Measurements from ENCODE around the gene LGALS4.

DNA sequence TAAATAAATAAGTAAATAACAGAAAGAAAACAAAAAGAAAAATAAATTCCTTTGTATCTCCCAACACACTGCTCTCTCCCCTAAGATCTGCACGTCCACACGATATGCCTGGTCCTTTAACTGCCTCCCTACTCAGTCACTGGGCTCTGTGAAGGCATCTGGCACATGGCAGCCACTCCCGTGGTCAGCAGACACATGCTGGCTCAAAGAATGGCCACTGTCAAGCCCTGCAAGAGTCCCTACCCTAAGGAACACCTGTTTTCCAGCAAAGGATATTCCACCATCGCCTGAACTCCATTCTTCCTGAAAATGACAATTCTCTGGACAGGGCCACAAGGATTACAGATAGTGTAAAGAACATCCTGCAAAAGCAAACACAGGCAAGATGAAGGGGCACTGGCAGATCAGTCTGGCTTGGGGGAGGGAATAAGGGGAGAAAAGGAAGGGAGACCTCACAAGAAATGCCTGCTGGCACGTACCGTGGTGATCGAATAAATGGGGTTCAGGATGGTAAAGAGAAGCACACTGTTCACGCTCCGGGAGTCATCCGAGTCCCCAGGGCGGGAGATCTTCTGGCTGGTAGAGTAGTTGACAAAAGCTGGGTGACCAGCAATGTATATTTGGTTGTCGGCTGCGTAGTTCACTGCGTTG, 32.8 kb upstream of the LGALS4 start:
- TF ChIP-seq, protein P1, sequence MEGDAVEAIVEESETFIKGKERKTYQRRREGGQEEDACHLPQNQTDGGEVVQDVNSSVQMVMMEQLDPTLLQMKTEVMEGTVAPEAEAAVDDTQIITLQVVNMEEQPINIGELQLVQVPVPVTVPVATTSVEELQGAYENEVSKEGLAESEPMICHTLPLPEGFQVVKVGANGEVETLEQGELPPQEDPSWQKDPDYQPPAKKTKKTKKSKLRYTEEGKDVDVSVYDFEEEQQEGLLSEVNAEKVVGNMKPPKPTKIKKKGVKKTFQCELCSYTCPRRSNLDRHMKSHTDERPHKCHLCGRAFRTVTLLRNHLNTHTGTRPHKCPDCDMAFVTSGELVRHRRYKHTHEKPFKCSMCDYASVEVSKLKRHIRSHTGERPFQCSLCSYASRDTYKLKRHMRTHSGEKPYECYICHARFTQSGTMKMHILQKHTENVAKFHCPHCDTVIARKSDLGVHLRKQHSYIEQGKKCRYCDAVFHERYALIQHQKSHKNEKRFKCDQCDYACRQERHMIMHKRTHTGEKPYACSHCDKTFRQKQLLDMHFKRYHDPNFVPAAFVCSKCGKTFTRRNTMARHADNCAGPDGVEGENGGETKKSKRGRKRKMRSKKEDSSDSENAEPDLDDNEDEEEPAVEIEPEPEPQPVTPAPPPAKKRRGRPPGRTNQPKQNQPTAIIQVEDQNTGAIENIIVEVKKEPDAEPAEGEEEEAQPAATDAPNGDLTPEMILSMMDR (conservative IDR thresholded peaks at IDR 0.05) = no peak
- no peak for TF ChIP-seq ZFX (IDR thresholded peaks at IDR 0.05)

All from C4-2B (cell line).